Esophagus muscularis mucosa (tissue), 4 donors: ENCODE measurements around the gene ZNF529. TPM values are rescaled to one million over a fixed set of nuclear protein-coding genes. Genes with fewer than 3 reads are reported as not detected.

ENCODE experiments used
- DNase-seq: peaks from one replicate; pipeline ENCODE4 v3.0.0-alpha.2; 2017; ENCODE audit errors: extremely low spot score
- H3K27ac ChIP-seq, 4 donors: fragments of 200-600 bp; sonication (generic); replicated peaks in 1 of 4; 1 replicate in 3 of 4; 2 replicates in 1 of 4; pipeline ENCODE4 v1.5.1; 2016 to 2019; ENCODE audit warnings: mild to moderate bottlenecking in 1 of 4
- H3K27me3 ChIP-seq, 4 donors: fragments of 200-600 bp; sonication (generic); one replicate each; pipeline versions ENCODE4 v1.5.1 to v1.6.0; 2016 to 2019
- H3K36me3 ChIP-seq, 4 donors: fragments of 200-600 bp; sonication (generic); one replicate each; pipeline ENCODE4 v1.5.1; 2016 to 2019
- H3K4me1 ChIP-seq, 4 donors: fragments of 200-600 bp; sonication (generic); one replicate each; pipeline ENCODE4 v1.5.1; 2016 to 2019
- H3K4me3 ChIP-seq, 4 donors: fragments of 200-600 bp; sonication (generic); 1 replicate in 2 of 4; 2 replicates in 2 of 4; pipeline ENCODE4 v1.5.1; 2016 to 2019; ENCODE audit warnings: mild to moderate bottlenecking in 4 of 4, moderate library complexity in 1 of 4
- H3K9me3 ChIP-seq, 4 donors: fragments of 200-600 bp; sonication (generic); 1 replicate in 3 of 4; 2 replicates in 1 of 4; pipeline ENCODE4 v1.5.1; 2016 to 2019
- EP300 ChIP-seq: sonication (generic); formaldehyde crosslinking; IDR thresholded peaks from one replicate; pipeline ENCODE4 v1.6.1; 2017; ENCODE audit warnings: antibody characterized with exemption
- POLR2A ChIP-seq: fragments of 450-650 bp; IDR thresholded peaks from one replicate; pipeline ENCODE4 v1.6.1; 2017; ENCODE audit warnings: antibody characterized with exemption, moderate library complexity, mild to moderate bottlenecking, low read depth
- POLR2AphosphoS5 ChIP-seq, 2 donors: sonication (generic); formaldehyde crosslinking; IDR thresholded peaks; one replicate each; pipeline ENCODE4 v1.6.1; 2017; ENCODE audit warnings: antibody characterized with exemption in 2 of 2
- WGBS: methylation state at CpG from one replicate; pipeline ENCODE4 v1.1.5; 2018; 5-methylcytosine and 5-hydroxymethylcytosine counted together
- intact Hi-C: fragments of 100-400 bp; cut with DNase I; formaldehyde crosslinking; loops from one replicate; pipeline ENCODE4 v1.15.1; 2023
- total RNA-seq, 4 donors: library from RNA; depleted of rRNA; stranded (reverse); fragments of >200 nt; gene quantifications; one replicate each; pipeline versions ENCODE4 v1.1.0 to v1.2.1, GENCODE V29; 2016
- TF ChIP-seq, protein P1 (sequence below), 3 experiments: fragments of 200-600 bp in 2 of 3; fragments of 450-650 bp in 1 of 3; sonication (generic) in 2 of 3; IDR thresholded peaks; one replicate each; pipeline ENCODE4 v1.5.1; 2017 to 2019; ENCODE audit warnings: antibody characterized with exemption in 3 of 3, mild to moderate bottlenecking in 2 of 3, moderate library complexity in 1 of 3

Gene ZNF529
- total RNA-seq, 4 donors from 2014 or later = 11.6 to 17.6 (median 12.7) TPM

DNA sequence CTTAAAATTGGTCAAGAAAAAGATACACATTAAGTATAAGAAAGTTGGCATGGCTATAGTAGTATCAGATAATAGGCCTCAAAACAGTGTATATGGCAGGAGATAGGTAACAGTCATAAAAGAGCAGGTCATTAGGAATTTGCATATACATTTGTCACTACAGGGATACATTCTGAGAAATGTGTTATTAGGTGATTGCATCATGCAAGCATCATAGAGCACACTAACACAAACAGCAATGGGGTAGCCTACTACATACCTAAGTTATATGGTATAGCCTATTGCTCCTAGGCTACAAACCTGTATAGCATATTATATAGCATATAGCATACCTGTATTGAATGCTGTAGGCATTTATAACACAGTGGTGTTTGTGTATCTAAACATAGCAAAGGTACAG, 6.2 kb upstream of the ZNF529 start:
- intact Hi-C loops = loop anchor here (10.0 kb wide), 1 partner anchor 86 kb away; the partner anchor contains the start of gene ZNF461
- Histone ChIP-seq H3K4me3 (no peak overlapping the region), H3K27ac (no peak overlapping the region), H3K4me1 (peaks cover 4 to 10% (median 8%) of the 10 kb centered on the region in 4 donors), H3K9me3 (peaks cover 0 to 23% (median 5%) of the 10 kb centered on the region in 4 donors), H3K27me3 (no peaks in the 10 kb centered on the region), H3K36me3 (peaks cover 32 to 76% (median 47%) of the 10 kb centered on the region in 4 donors)
- TF ChIP-seq POLR2AphosphoS5 (IDR thresholded peaks at IDR 0.05) = no peak
- TF ChIP-seq POLR2A = no peak
- TF ChIP-seq, protein P1, sequence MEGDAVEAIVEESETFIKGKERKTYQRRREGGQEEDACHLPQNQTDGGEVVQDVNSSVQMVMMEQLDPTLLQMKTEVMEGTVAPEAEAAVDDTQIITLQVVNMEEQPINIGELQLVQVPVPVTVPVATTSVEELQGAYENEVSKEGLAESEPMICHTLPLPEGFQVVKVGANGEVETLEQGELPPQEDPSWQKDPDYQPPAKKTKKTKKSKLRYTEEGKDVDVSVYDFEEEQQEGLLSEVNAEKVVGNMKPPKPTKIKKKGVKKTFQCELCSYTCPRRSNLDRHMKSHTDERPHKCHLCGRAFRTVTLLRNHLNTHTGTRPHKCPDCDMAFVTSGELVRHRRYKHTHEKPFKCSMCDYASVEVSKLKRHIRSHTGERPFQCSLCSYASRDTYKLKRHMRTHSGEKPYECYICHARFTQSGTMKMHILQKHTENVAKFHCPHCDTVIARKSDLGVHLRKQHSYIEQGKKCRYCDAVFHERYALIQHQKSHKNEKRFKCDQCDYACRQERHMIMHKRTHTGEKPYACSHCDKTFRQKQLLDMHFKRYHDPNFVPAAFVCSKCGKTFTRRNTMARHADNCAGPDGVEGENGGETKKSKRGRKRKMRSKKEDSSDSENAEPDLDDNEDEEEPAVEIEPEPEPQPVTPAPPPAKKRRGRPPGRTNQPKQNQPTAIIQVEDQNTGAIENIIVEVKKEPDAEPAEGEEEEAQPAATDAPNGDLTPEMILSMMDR (IDR thresholded peaks at IDR 0.05) = no peak
- TF ChIP-seq EP300 = no peak
- DNase-seq = no peak

DNA sequence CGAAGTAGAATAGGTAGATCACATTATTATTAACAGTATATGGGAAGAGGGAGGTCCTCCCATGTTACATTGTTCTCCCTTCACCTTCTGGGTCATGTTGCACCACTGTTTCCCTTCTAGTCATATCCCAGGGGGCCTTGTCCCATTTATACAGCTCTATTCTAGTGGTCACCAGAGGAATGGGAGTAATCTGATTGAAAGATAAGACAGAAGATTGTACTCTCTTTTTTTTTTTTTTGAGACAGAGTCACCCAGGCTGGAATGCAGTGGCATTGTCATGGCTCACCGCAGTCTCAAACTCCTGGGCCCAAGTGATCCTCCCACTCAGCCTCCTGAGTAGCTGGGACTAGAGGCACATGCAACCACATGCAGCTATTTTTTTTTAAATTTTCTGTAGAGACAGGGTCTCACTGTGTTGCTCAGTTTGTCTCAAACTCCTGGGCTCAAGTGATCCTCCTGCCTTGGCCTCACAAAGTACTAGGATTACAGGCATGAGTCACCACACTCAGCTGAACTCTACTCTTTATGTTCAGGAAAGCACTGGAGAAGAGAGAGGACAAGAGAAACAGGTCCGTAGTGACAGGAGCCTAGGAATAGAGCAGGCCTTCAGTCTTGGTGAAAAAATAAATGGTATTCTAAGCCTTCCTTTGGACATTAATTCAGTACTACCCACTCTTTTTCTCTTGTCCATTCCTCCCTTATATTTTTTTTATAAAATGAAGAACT, 4.3 kb upstream of the ZNF529 start:
- Histone ChIP-seq H3K4me1 (peaks cover 9 to 19% (median 15%) of the 10 kb centered on the region in 4 donors), H3K27ac (no peak overlapping the region), H3K9me3 (peaks cover 0 to 10% (median 5%) of the 10 kb centered on the region in 4 donors), H3K4me3 (no peak overlapping the region), H3K36me3 (peaks cover 32 to 64% (median 47%) of the 10 kb centered on the region in 4 donors), H3K27me3 (no peaks in the 10 kb centered on the region)
- no peak for DNase-seq
- 100% methylated on average over 3 of the region's 3 CpGs for whole genome bisulfite sequencing
- no peak for TF ChIP-seq EP300
- TF ChIP-seq, protein P1 (IDR thresholded peaks at IDR 0.05) = no peak
- TF ChIP-seq POLR2A = no peak
- no peak for TF ChIP-seq POLR2AphosphoS5 (IDR thresholded peaks at IDR 0.05)
- intact Hi-C loops = loop anchor here (10.0 kb wide), 1 partner anchor 87 kb away; the partner anchor contains the start of gene ZNF461

- peak overlapping the region in 1 of 4 donors; percentile 75 for H3K4me3 ChIP-seq
Observed at GRCh38 chr19:36574741-36575140, 1.6 kb upstream of the ZNF529 start.

DNA sequence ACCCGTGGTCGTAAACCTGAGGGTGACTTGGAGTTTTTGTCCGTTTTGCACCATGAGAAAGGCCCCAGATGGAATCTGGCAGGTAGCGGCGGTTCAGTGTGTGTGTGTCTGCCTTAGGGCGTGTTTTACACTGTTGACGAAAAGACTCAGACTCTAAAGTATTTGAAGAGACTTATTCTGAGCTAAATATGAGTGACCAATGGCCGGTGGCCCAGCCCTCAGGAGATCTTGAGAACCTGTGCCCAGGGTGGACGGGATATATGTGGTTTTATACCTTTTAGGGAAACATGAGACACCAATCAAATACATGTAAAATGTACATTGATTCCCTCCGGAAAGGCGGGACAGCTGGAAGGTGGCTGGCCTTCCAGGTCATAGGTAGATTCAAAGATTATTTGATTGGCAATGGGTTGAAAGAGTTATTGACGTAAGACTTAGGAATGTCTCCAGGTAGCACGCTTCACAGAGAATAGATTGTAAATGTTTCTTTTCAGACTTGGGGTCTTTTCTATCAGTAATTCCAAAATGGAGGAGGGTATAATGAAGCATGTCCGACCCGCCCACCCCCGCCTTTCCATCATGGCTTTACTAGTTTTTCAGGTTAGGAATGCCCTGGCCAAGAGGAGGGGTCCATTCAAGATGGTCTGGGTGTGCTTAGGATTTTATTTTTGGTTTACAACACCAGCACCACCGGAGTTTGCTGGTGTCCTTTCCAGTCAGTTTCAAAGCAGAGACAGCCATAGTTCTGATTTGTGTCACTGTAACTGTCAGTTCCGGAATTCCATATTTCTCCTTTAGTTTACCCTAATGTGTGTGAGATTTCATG, 1.0 kb upstream of the ZNF529 start:
- no peaks in the 10 kb centered on the region for H3K27me3 ChIP-seq
- no peak for DNase-seq
- H3K4me3 ChIP-seq = peak overlapping the region; percentile 75 to 94 (median 82)
- H3K36me3 ChIP-seq = peaks cover 25 to 52% (median 38%) of the 10 kb centered on the region in 4 donors
- H3K4me1 ChIP-seq = peaks cover 15 to 30% (median 22%) of the 10 kb centered on the region in 4 donors
- peak overlapping the region; percentile 82 to 88 (median 84) for H3K27ac ChIP-seq
- WGBS = 29% methylated on average over 13 of the region's 18 CpGs
- H3K9me3 ChIP-seq = peaks cover 0 to under 1% (median 0%) of the 10 kb centered on the region in 4 donors
- intact Hi-C loops = loop anchor here (2.0 to 10.0 kb wide), 2 partner anchors 45 to 91 kb away; partner anchors contain the start of genes ZNF260 and ZNF461
- TF ChIP-seq EP300 = no peak
- TF ChIP-seq POLR2A = no peak
- TF ChIP-seq, protein P1 (IDR thresholded peaks at IDR 0.05) = no peak
- no peak for TF ChIP-seq POLR2AphosphoS5 (IDR thresholded peaks at IDR 0.05)

More at GRCh38 chr19:36574741-36575140, 1.6 kb upstream of the ZNF529 start:
- 49% methylated on average over 2 of the region's 2 CpGs for WGBS
- TF ChIP-seq POLR2A (no peak), POLR2AphosphoS5 (IDR thresholded peaks at IDR 0.05) (no peak)
- peaks cover 15 to 30% (median 22%) of the 10 kb centered on the region in 4 donors for H3K4me1 ChIP-seq
- peaks cover 0 to 4% (median 0%) of the 10 kb centered on the region in 4 donors for H3K9me3 ChIP-seq
- intact Hi-C loops = loop anchor here (10.0 kb wide), 1 partner anchor 90 kb away; the partner anchor contains the start of gene ZNF461
- H3K27ac ChIP-seq = no peak overlapping the region
- DNase-seq = no peak
- H3K36me3 ChIP-seq = peaks cover 27 to 52% (median 38%) of the 10 kb centered on the region in 4 donors
- H3K27me3 ChIP-seq = no peaks in the 10 kb centered on the region
